GM23338 (cell line): ENCODE measurements around the gene DET1. TPM values are rescaled to one million over a fixed set of nuclear protein-coding genes. Genes with fewer than 3 reads are reported as not detected.

ENCODE experiments used
- ATAC-seq: fragments of 200-7000 bp; cut with Tn5 transposase; 3 replicates; pipeline ENCODE4 v1.9.1; 2020
- DNase-seq: peaks from one replicate; pipeline ENCODE4 v3.0.0-alpha.2; 2015; ENCODE audit warnings: low spot score
- H2AFZ ChIP-seq: fragments of 200-600 bp; sonication (generic); 2 replicates; pipeline ENCODE4 v1.8.0; 2016; ENCODE audit warnings: antibody characterized with exemption, mild to moderate bottlenecking, moderate library complexity
- H3F3A ChIP-seq: fragments of 200-600 bp; sonication (generic); replicated peaks from 2 replicates; pipeline ENCODE4 v1.8.0; 2017; ENCODE audit warnings: antibody characterized with exemption, mixed run types, low read depth
- H3K27ac ChIP-seq: fragments of 200-600 bp; sonication (generic); 2 replicates; pipeline ENCODE4 v1.6.1; 2016; ENCODE audit warnings: low read depth
- H3K27me3 ChIP-seq: fragments of 200-600 bp; sonication (generic); 2 replicates; pipeline ENCODE4 v1.8.0; 2016; ENCODE audit warnings: mild to moderate bottlenecking, mixed run types, moderate library complexity; ENCODE audit not compliant: insufficient read depth
- H3K36me3 ChIP-seq: fragments of 200-600 bp; sonication (generic); 2 replicates; pipeline ENCODE4 v1.8.0; 2016; ENCODE audit warnings: mild to moderate bottlenecking; ENCODE audit not compliant: insufficient read depth
- H3K4me1 ChIP-seq: fragments of 200-600 bp; sonication (generic); 2 replicates; pipeline ENCODE4 v1.8.0; 2016; ENCODE audit warnings: mild to moderate bottlenecking, moderate library complexity; ENCODE audit not compliant: insufficient read depth
- H3K4me2 ChIP-seq: fragments of 200-600 bp; sonication (generic); 2 replicates; pipeline ENCODE4 v1.7.1; 2017; ENCODE audit warnings: mixed run types
- H3K4me3 ChIP-seq: fragments of 200-600 bp; sonication (generic); 2 replicates; pipeline ENCODE4 v1.6.1; 2016; ENCODE audit warnings: mixed run types
- H3K79me2 ChIP-seq: fragments of 200-600 bp; sonication (generic); replicated peaks from 2 replicates; pipeline ENCODE4 v1.8.0; 2017; ENCODE audit warnings: mild to moderate bottlenecking; ENCODE audit not compliant: insufficient read depth
- H3K9me2 ChIP-seq: fragments of 200-600 bp; sonication (generic); 2 replicates; pipeline ENCODE4 v1.8.0; 2017; ENCODE audit not compliant: insufficient read depth
- H4K20me1 ChIP-seq: fragments of 200-600 bp; sonication (generic); replicated peaks from 2 replicates; pipeline ENCODE4 v1.8.0; 2017; ENCODE audit warnings: mild to moderate bottlenecking; ENCODE audit not compliant: insufficient read depth
- H3K27ac Mint-ChIP-seq: 2 replicates; pipeline ENCODE4 v1.8.0; 2020; ENCODE audit warnings: inconsistent platforms, mild to moderate bottlenecking, moderate library complexity, mixed read lengths
- H3K27me3 Mint-ChIP-seq: 3 replicates; pipeline ENCODE4 v1.8.0; 2022; ENCODE audit warnings: low read depth, mild to moderate bottlenecking, moderate library complexity, mixed read lengths, inconsistent platforms; ENCODE audit not compliant: insufficient read depth, poor library complexity
- H3K36me3 Mint-ChIP-seq: 3 replicates; pipeline ENCODE4 v1.8.0; 2021; ENCODE audit warnings: low read depth, mild to moderate bottlenecking, inconsistent platforms, moderate library complexity, mixed read lengths
- H3K4me1 Mint-ChIP-seq: 3 replicates; pipeline ENCODE4 v1.8.0; 2020; ENCODE audit warnings: mild to moderate bottlenecking, inconsistent platforms, mixed read lengths
- H3K4me3 Mint-ChIP-seq: 3 replicates; pipeline ENCODE4 v1.8.0; 2021; ENCODE audit warnings: moderate library complexity, mild to moderate bottlenecking, inconsistent platforms, mixed read lengths
- H3K9me3 Mint-ChIP-seq: 3 replicates; pipeline ENCODE4 v1.8.0; 2020; ENCODE audit warnings: moderate library complexity, mild to moderate bottlenecking, inconsistent platforms, mixed read lengths
- CREB1 ChIP-seq: fragments of 250-450 bp; sonication (Bioruptor Pico); IDR thresholded peaks from 2 replicates; pipeline ENCODE4 v1.5.0; 2020; ENCODE audit warnings: low read depth, mild to moderate bottlenecking, moderate library complexity
- EZH2 ChIP-seq: fragments of 200-600 bp; sonication (generic); IDR thresholded peaks from one replicate; pipeline ENCODE4 v1.8.0; 2017; ENCODE audit warnings: antibody characterized with exemption, mild to moderate bottlenecking, low read depth; ENCODE audit not compliant: unreplicated experiment
- EZH2phosphoT487 ChIP-seq: fragments of 200-600 bp; sonication (generic); IDR thresholded peaks from one replicate; pipeline ENCODE4 v1.8.1; 2018; ENCODE audit warnings: antibody characterized with exemption; ENCODE audit not compliant: unreplicated experiment
- JUNB ChIP-seq: IDR thresholded peaks from one replicate; pipeline ENCODE4 v1.6.1; 2016; ENCODE audit warnings: antibody characterized with exemption; ENCODE audit not compliant: unreplicated experiment
- POLR2AphosphoS5 ChIP-seq: IDR thresholded peaks from 2 replicates; pipeline ENCODE4 v1.6.1; 2016; ENCODE audit warnings: antibody characterized with exemption, low read depth
- REST ChIP-seq: IDR thresholded peaks from one replicate; pipeline ENCODE4 v1.6.1; 2018; ENCODE audit warnings: antibody characterized with exemption; ENCODE audit not compliant: unreplicated experiment
- STAT1 ChIP-seq: IDR thresholded peaks from one replicate; pipeline ENCODE4 v1.6.1; 2016; ENCODE audit warnings: antibody characterized with exemption; ENCODE audit not compliant: unreplicated experiment
- polyA plus RNA-seq: library from polyadenylated mRNA; unstranded; fragments of >200 nt; fragmentation: Nextera tagmentation; extraction: Ambion mirVana; gene quantifications from 2 replicates; pipeline ENCODE4 v1.2.1, GENCODE V29; 2016
- total RNA-seq: library from RNA; depleted of rRNA; stranded (reverse); fragments of >200 nt; shearing (Covaris generic); gene quantifications from 2 replicates; pipeline ENCODE4 v1.2.3, GENCODE V29; 2014
- TF ChIP-seq, protein P1 (sequence below): IDR thresholded peaks from 2 replicates; pipeline ENCODE4 v1.6.1; 2016; ENCODE audit warnings: antibody characterized with exemption
- TF ChIP-seq, protein P2 (sequence below), 2 experiments: fragments of 200-600 bp in 1 of 2; sonication (generic) in 1 of 2; conservative IDR thresholded peaks; 2 replicates each; pipeline versions ENCODE4 v1.5.1 to v1.6.1; 2016 to 2017; ENCODE audit warnings: antibody characterized with exemption in 2 of 2, low read depth in 2 of 2, mild to moderate bottlenecking in 2 of 2, moderate library complexity in 1 of 2

Gene DET1
- total and polyA plus RNA-seq, 2 experiments from 2014 or later, result 4.2 to 8.6 TPM

GRCh38 chr15:88484682-88485331, 61.7 kb downstream of the DET1 start (continued):
- TF ChIP-seq REST (no peak), EZH2 (no peak), CREB1 (CRISPR knock-in tag) (no peak), JUNB (no peak), STAT1 (no peak)

GRCh38 chr15:88482263-88482662, 64.2 kb downstream of the DET1 start:
- no peaks in the 10 kb centered on the region for H3K79me2 ChIP-seq
- DNase-seq (no peak), ATAC-seq (no peak)
- Mint-ChIP-seq H3K9me3 (no peaks in the 10 kb centered on the region), H3K36me3 (peaks cover 12% of the 10 kb centered on the region; the same call in 2 of the 3 replicates), H3K4me1 (peaks cover 20% of the 10 kb centered on the region), H3K27me3 (peaks cover 4% of the 10 kb centered on the region), H3K4me3 (no peak overlapping the region), H3K27ac (no peak overlapping the region)
- 0 out of 2 replicates have a peak, but pooled peaks cover 3% of the 10 kb centered on the region for H3F3A ChIP-seq
- no peak for TF ChIP-seq EZH2
- no peak for TF ChIP-seq STAT1
- TF ChIP-seq JUNB, result no peak
- TF ChIP-seq, protein P1, sequence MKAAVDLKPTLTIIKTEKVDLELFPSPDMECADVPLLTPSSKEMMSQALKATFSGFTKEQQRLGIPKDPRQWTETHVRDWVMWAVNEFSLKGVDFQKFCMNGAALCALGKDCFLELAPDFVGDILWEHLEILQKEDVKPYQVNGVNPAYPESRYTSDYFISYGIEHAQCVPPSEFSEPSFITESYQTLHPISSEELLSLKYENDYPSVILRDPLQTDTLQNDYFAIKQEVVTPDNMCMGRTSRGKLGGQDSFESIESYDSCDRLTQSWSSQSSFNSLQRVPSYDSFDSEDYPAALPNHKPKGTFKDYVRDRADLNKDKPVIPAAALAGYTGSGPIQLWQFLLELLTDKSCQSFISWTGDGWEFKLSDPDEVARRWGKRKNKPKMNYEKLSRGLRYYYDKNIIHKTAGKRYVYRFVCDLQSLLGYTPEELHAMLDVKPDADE, result no peak
- TF ChIP-seq EZH2phosphoT487, result no peak
- TF ChIP-seq CREB1 (CRISPR knock-in tag), result no peak
- H3K4me3 ChIP-seq, result no peak overlapping the region
- H3K36me3 ChIP-seq, result no peaks in the 10 kb centered on the region
- no peaks in the 10 kb centered on the region for H4K20me1 ChIP-seq
- no peaks in the 10 kb centered on the region for H3K27me3 ChIP-seq
- no peaks in the 10 kb centered on the region for H3K9me2 ChIP-seq
- H2AFZ ChIP-seq, result no peak overlapping the region
- H3K4me1 ChIP-seq, result peaks cover 19% of the 10 kb centered on the region
- no peak overlapping the region for H3K4me2 ChIP-seq
- no peak overlapping the region for H3K27ac ChIP-seq

DNA sequence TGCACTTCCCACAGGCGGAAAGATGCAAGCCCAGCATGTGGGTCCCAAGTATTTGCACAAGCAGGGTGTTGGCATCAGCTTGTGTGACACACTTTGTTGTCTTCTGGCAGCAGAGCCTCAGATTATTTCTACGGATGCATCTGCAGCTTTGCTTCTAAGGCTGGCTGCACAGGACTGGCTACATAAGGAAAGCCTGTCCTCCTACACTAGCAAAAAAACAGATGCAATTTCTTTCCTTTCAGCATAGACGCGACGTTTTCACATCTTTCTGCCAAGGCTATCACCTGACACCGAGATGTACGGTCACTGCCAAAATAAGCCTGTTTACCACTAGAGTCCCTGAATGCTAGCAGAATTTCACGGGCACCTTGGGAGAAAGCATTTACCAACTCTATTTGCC, 65.5 kb downstream of the DET1 start:
- DNase-seq (no peak), ATAC-seq (no peak)
- Mint-ChIP-seq H3K27me3 (peaks cover 4% of the 10 kb centered on the region), H3K27ac (no peak overlapping the region), H3K9me3 (no peaks in the 10 kb centered on the region), H3K4me3 (no peak overlapping the region), H3K4me1 (peaks cover 19% of the 10 kb centered on the region), H3K36me3 (peaks cover 21% of the 10 kb centered on the region; the same call in 2 of the 3 replicates)
- Histone ChIP-seq H3K4me1 (peaks cover 19% of the 10 kb centered on the region), H3F3A (0 out of 2 replicates have a peak, but pooled peaks cover 3% of the 10 kb centered on the region), H4K20me1 (no peaks in the 10 kb centered on the region), H3K27me3 (no peaks in the 10 kb centered on the region), H3K79me2 (no peaks in the 10 kb centered on the region), H3K27ac (no peak overlapping the region), H3K36me3 (no peaks in the 10 kb centered on the region; the same call in 1 of the 2 replicates), H3K9me2 (no peaks in the 10 kb centered on the region), H2AFZ (no peak overlapping the region), H3K4me3 (no peak overlapping the region), H3K4me2 (no peak overlapping the region)
- TF ChIP-seq STAT1 (no peak), REST (no peak), POLR2AphosphoS5 (no peak)
- TF ChIP-seq, protein P2, sequence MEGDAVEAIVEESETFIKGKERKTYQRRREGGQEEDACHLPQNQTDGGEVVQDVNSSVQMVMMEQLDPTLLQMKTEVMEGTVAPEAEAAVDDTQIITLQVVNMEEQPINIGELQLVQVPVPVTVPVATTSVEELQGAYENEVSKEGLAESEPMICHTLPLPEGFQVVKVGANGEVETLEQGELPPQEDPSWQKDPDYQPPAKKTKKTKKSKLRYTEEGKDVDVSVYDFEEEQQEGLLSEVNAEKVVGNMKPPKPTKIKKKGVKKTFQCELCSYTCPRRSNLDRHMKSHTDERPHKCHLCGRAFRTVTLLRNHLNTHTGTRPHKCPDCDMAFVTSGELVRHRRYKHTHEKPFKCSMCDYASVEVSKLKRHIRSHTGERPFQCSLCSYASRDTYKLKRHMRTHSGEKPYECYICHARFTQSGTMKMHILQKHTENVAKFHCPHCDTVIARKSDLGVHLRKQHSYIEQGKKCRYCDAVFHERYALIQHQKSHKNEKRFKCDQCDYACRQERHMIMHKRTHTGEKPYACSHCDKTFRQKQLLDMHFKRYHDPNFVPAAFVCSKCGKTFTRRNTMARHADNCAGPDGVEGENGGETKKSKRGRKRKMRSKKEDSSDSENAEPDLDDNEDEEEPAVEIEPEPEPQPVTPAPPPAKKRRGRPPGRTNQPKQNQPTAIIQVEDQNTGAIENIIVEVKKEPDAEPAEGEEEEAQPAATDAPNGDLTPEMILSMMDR (conservative IDR thresholded peaks at IDR 0.05; ENCODE audit: low read depth in 2 of 2), result no peak
- TF ChIP-seq, protein P1, result no peak
